HG03025 (cell line): Measurements from ENCODE around the gene CA5B.
"Not testable (repeated sequence)": the region's sequence is repeated elsewhere in the genome, so short reads cannot be mapped to it uniquely, and the experiment has no call there.

Source experiments
- ATAC-seq: cut with Tn5 transposase; IDR thresholded peaks from one replicate; pipeline ENCODE4 v1.9.1; 2021; ENCODE audit warnings: mild to moderate bottlenecking, moderate library complexity; ENCODE audit not compliant: unreplicated experiment, low FRiP score

Gene CA5B

DNA sequence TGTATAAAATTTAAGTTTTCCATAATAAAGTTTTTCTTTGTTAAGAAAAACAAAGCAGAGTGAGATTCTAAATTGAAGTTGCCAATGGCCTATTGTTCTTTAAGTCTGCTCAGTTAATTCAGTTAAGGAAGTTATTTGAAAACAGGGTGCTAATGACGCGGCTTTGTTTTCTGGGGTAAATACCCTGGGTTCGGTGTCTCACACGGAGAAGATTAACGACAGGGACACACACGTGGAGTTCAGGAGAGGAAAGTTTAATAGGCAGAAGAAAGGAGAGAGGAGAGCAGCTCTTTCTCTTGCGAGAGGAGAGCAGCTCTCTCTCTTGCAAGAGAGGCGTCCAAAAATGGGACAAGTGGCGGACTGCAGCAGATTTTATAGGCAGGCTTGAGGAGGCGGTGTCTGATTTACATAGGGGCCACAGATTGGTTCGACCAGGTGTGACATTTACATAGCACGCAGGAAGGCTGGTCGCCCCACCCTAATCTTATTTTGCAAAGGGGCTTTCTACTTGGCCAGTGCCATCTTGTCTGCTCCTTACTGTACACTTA lies 9.6 kb downstream of the CA5B start:
- no peak for ATAC-seq

DNA sequence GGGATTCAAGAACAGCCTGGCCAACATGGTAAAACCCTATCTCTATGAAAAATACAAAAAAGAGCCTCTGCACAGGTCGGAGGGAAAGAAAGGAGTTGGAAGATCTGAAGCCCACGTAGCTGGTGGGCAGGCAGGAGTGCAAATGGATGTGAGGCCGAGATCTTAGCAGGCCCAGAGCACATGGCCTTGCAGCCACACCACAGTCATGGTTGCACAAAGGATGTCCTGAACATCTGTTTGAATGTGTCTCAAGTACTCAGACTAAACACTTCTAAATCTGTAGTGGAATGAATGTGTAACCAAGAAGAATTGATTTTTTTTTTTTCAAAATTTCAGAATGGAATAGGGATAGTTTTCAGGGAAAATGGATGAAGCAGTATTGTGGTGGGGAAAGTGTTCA lies 10.8 kb downstream of the CA5B start:
- ATAC-seq = no peak

DNA sequence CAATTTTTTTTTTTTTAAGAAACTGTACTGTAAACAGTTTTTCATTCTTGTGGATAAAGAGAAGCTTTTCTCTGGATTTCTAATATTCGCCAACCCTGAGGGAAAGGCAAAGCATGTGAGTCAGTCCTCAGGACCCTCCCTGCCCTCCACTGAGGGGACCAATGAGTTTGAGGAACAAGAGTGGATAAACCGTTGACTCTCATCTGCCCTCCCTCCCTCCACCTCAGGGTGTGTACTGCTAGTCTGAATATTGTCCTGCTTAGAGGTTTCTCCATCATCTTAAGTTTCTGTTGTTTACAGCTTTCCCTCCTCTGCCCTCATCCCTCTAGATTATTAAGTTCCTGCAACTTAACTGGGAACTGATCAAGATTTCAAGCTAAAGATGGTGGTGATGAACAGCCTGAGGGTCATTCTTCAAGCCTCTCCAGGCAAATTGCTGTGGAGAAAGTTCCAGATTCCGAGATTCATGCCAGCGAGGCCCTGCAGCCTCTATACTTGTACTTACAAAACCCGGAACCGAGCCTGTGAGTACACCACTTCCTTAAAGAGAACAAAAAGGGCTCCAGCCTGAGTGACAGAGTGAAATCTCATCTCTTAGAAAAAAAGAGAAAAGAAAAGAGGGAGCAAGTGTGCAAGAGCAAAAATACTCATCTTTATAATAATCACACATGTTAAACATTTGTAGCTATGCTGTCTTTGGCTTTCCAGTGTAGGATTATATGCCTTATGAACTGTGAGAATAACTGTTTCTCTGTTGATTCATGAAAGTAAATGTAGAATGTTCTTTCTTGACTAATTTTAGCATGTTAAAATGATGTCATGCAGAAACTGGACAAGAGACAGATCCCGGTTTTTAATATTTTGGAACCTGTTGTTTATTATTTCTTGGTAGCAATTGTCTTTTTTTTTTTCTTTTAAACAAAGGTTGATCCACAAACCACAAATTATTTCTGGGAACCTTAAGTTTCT lies 11.9 kb downstream of the CA5B start:
- peak; percentile 87 for ATAC-seq

GRCh38 chrX:15750611-15751154 lies 12.6 kb downstream of the CA5B start:
- ATAC-seq = no peak

DNA sequence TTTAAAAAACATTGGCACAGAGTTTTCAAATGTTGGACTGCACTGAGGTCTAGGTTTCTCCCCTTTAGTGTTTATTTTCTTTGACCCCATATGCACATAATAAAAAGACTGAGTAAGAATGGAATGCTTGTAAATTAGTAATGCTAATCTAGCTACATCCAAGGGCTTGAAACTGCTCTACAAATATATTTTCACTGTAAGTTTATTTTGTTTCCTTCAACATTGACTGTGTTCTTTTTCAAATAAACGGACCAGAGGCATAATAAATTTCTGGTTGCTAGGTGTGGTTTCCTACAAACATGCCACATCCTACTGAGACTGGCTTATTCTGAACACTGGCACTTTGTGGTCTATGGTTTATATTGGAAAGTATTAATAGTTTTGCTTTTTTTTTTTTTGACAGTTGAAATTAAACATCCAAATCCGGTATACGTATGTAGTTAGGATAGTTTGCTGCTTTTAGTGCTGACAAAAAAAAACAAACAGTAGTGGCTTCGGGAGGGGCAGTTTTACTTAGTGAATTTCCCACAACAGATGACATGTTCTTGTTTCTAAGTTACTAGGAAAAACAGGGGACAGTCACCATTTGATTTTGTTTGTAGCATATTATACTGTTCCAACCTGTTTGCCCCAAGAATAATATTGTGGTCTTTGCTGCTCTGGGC lies 13.2 kb downstream of the CA5B start:
- no peak for ATAC-seq

GRCh38 chrX:15755091-15755490 lies 17.0 kb downstream of the CA5B start:
- ATAC-seq = no peak

DNA sequence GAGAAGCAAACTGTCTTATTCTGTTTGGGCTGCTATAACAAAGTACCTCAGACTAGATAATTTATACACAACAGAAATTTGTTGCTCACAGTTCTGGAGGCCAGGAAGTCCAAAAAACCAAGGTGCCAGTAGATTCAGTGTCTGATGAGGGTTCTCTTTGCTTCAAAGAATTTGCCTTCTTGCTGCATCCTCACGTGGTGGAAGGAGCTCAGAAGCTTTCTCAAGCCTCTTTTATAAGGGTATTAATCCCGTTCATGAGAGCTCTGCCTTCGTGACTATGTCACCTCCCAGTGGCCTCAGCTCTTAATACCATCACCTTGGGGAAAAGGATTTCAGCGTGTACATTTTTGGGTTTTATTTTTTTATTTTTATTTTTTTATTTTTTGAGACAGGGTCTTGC lies 20.1 kb downstream of the CA5B start:
- no peak for ATAC-seq

DNA sequence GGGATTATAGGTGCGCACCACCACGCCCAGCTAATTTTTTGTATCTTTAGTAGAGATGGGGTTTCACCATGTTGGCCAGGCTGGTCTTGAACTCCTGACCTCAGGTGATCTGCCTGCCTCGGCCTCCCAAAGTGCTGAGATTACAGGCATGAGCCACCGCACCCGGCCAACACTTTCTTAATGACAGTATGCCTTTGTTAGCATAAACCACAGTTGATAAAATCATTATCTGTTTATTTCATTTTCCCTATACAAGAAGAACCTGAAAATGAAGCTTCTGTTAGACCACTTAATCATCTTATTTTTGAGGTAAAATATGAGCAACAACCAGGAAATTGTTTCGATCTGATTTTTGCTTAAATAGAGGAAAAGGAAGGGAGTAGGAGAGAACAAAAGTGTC lies 21.8 kb downstream of the CA5B start:
- ATAC-seq = not testable (repeated sequence)

DNA sequence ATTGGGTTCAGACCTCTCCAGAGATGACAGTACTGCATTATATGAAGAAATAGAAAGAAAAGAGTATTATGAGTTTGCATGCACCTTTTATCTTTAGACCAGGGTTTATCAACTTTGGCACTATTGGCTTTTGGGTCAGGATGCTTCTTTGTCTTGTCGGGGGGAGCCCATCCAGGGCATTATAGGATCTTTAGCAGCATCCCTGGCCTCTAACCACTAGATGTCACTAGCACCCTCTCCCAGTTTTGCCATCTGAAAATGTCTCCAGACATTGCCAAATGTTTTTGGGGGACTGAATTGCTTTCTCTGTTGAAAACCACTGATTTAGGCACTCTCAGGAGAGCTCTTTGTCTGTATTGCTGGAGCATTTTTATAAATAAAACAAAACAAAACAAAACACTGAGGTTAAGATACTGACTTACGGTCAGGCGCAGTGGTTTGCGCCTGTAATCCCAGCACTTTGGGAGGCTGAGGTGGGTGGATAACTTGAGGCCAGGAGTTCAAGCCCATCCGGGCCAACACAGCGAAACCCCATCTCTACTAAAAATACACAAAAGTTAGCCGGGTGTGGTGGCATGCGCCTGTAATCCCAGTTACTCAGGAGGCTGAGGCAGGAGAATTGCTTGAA lies 23.6 kb downstream of the CA5B start:
- no peak for ATAC-seq

GRCh38 chrX:15769300-15769954 lies 31.4 kb downstream of the CA5B start:
- ATAC-seq = no peak

- peak; percentile 94 for ATAC-seq
Measured at GRCh38 chrX:15781961-15782699, 44.1 kb downstream of the CA5B start.

DNA sequence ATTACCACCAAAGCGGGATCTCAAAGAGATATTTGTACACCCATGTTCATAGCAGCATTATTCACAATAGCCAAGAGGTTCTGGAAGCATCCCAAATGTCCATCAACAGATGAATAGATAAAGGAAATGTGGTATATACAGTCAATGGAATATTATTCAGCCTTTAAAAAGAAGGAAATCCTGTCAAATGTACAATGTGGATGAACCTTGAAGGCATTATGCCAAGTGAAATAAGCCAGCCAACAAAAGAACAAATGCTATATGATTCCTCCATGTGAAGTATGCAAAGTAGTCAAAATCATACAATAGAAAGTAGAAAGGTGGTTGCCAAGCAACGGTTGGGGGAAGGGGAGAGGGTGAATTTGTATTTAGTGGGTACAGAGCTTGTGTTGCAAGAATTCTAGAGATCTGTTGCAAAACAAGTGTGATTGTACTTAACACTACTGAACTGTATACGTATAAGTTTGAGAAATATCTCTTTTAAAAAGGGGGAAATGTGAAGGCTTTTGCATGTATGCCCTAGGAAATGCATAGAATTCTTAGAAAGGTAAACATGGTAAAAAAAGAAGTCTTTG lies 47.2 kb downstream of the CA5B start:
- no peak for ATAC-seq

DNA sequence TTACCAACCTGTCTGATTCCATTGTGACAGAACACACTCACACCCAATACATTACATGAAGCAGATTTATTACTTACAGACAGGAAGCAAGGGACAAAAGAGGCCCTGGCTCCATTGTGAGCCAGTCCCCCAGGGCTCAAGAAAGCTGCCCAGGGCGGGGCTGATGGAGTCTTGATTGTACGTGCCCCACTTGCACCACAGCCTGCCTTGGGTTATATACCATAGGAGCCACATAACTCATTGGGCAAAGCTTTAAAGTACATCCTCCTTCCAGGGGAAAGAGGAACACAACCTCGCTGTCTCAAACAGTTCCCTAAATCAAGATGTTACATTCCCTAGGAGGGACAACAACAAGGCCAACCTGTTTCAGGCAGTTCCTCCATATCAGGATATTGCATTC lies 48.8 kb downstream of the CA5B start:
- no peak for ATAC-seq

GRCh38 chrX:15789979-15790768 lies 52.1 kb downstream of the CA5B start, which contains the start of gene ZRSR2:
TSS of gene ZRSR2 (plus strand) at chrX:15790484. CDS start at chrX:15790496, 12 bp downstream.
- peak; percentile 94 for ATAC-seq

- ATAC-seq = peak; percentile 24
Measured at GRCh38 chrX:15790769-15791290, 52.8 kb downstream of the CA5B start.

DNA sequence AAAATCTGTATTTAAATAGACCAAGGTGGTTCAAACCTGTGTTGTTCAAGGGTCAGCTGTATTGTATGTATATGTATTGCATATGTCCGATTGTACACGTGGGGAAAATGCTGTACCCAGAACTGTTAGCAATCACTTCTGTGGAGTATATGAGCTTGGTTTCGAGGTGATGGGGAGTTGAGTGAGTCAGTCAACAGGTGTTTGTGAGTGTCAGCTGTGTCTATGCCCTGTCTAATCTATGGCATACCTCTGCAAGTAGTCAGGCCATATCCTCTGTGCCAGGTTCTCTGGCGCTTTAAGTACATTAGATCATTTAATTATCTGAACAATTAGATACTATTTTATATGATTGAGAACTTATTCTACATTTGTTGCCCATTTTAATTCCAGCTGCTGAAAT lies 59.6 kb downstream of the CA5B start:
- ATAC-seq = no peak

DNA sequence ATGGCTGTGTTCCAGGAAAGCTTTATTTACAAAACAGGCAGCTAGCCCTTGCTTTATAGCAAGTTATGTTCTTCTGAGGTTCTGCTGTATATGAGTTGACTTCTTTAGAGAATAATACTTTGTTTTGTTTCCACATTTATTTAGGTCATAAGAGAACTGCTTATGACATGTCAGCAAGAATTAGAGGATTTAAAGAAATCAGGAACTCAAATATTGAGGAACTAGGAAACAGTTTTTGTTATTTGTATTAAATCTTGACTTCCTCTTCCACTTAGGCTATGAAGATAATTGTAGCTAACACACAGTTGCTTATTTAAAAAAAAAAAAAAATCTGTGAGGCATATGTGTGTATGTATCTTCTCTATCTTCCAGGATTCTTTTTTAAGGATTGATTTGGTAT lies 66.5 kb downstream of the CA5B start:
- no peak for ATAC-seq

- ATAC-seq = no peak
Measured at GRCh38 chrX:15808254-15808653, 70.2 kb downstream of the CA5B start.
